SK-N-SH (cell line): ENCODE measurements around the gene NTMT1. TPM values are rescaled to one million over a fixed set of nuclear protein-coding genes. Genes with fewer than 3 reads are reported as not detected.

ENCODE experiments used
- CTCF ChIA-PET: fragments of 300-600, 350-600 bp; formaldehyde crosslinking; extraction: SDS; loops from one replicate; lab custom pipeline; 2021; lab: Yijun Ruan, JAX
- POLR2A ChIA-PET: fragments of 350-600 bp; sonication (Branson Sonifier 250); formaldehyde crosslinking; extraction: SDS; loops from one replicate; lab custom pipeline; 2020; ENCODE audit warnings: antibody characterized with exemption, inconsistent platforms; lab: Yijun Ruan, JAX
- DNase-seq: peaks from one replicate; pipeline ENCODE4 v3.0.0; 2012
- H2AFZ ChIP-seq: fragments of 200-600 bp; sonication (generic); 2 replicates; pipeline ENCODE4 v1.8.1; 2016; ENCODE audit warnings: antibody characterized with exemption, mild to moderate bottlenecking, low read depth
- H3F3A ChIP-seq: fragments of 200-600 bp; sonication (generic); replicated peaks from 2 replicates; pipeline ENCODE3; 2016; ENCODE audit warnings: antibody characterized with exemption, mild to moderate bottlenecking; ENCODE audit not compliant: insufficient read depth
- H3K27ac ChIP-seq, 2 experiments: fragments of 200-500 bp in 1 of 2; fragments of 200-600 bp in 1 of 2; sonication (Bioruptor generic) in 1 of 2; sonication (generic), shearing (Covaris generic) in 1 of 2; 2 replicates each; pipeline versions ENCODE4 v1.5.1 to v1.6.1; 2014 to 2016; ENCODE audit warnings: low read depth in 2 of 2, inconsistent platforms in 1 of 2, low read length in 1 of 2, mild to moderate bottlenecking in 1 of 2, mixed read lengths in 1 of 2
- H3K27me3 ChIP-seq: fragments of 200-600 bp; sonication (generic), shearing (Covaris generic); 2 replicates; pipeline ENCODE4 v1.6.1; 2016; ENCODE audit warnings: mixed run types; ENCODE audit not compliant: insufficient read depth
- H3K36me3 ChIP-seq, 2 experiments: fragments of 200-500 bp in 1 of 2; fragments of 200-600 bp in 1 of 2; sonication (Bioruptor generic) in 1 of 2; sonication (generic) in 1 of 2; replicated peaks in 1 of 2; 2 replicates each; pipeline versions ENCODE3 to v1.5.1; 2014 to 2016; ENCODE audit warnings: low read length in 1 of 2, mild to moderate bottlenecking in 1 of 2; ENCODE audit not compliant: insufficient read depth in 2 of 2, control insufficient read depth in 1 of 2
- H3K4me1 ChIP-seq, 2 experiments: fragments of 200-500 bp in 1 of 2; fragments of 200-600 bp in 1 of 2; sonication (Bioruptor generic) in 1 of 2; sonication (generic), shearing (Covaris generic) in 1 of 2; 2 replicates each; pipeline versions ENCODE4 v1.5.1 to v1.6.1; 2014 to 2016; ENCODE audit warnings: low read depth in 1 of 2, low read length in 1 of 2, mixed run types in 1 of 2; ENCODE audit not compliant: insufficient read depth in 2 of 2, control insufficient read depth in 1 of 2
- H3K4me2 ChIP-seq: fragments of 200-600 bp; sonication (generic), shearing (Covaris generic); 2 replicates; pipeline ENCODE4 v1.6.1; 2017; ENCODE audit warnings: mixed run types
- H3K4me3 ChIP-seq, 2 experiments: fragments of 200-500 bp in 1 of 2; fragments of 200-600 bp in 1 of 2; sonication (Bioruptor generic) in 1 of 2; sonication (generic), shearing (Covaris generic) in 1 of 2; 2 replicates each; pipeline versions ENCODE4 v1.5.1 to v1.8.1; 2014 to 2016; ENCODE audit warnings: low read depth in 2 of 2, inconsistent platforms in 1 of 2, low read length in 1 of 2, mild to moderate bottlenecking in 1 of 2, mixed read lengths in 1 of 2, moderate library complexity in 1 of 2
- H3K79me2 ChIP-seq: fragments of 200-600 bp; sonication (generic); 2 replicates; pipeline ENCODE4 v1.8.1; 2017; ENCODE audit warnings: mild to moderate bottlenecking; ENCODE audit not compliant: insufficient read depth
- H3K9ac ChIP-seq: fragments of 200-600 bp; sonication (generic); 2 replicates; pipeline ENCODE4 v1.6.1; 2017; ENCODE audit warnings: mixed run types
- H3K9me2 ChIP-seq: fragments of 200-600 bp; sonication (generic); 2 replicates; pipeline ENCODE4 v1.6.1; 2017; ENCODE audit warnings: mixed run types
- H3K9me3 ChIP-seq: fragments of 200-600 bp; sonication (generic); 2 replicates; pipeline ENCODE4 v1.6.1; 2017; ENCODE audit warnings: mixed run types, mild to moderate bottlenecking, moderate library complexity
- H4K20me1 ChIP-seq: fragments of 200-600 bp; sonication (generic); 2 replicates; pipeline ENCODE4 v1.6.1; 2017; ENCODE audit warnings: mild to moderate bottlenecking, mixed run types; ENCODE audit not compliant: insufficient read depth
- CHD2 ChIP-seq: fragments of 150-350 bp; IDR thresholded peaks from 2 replicates; pipeline ENCODE4 v1.6.1; 2018; ENCODE audit warnings: low read length; ENCODE audit not compliant: partially characterized antibody
- ELF1 ChIP-seq: IDR thresholded peaks from 2 replicates; pipeline ENCODE4 v1.4.0; 2012
- EP300 ChIP-seq, 2 experiments: IDR thresholded peaks; 2 replicates each; pipeline versions ENCODE4 v1.4.0 to v1.6.1; 2012; ENCODE audit warnings: borderline replicate concordance in 1 of 2, low read depth in 1 of 2, low read length in 1 of 2
- FOXJ3 ChIP-seq: sonication (generic); formaldehyde crosslinking; IDR thresholded peaks from 2 replicates; pipeline ENCODE4 v1.5.1; 2020; ENCODE audit warnings: mild to moderate bottlenecking, missing genetic modification reagents
- JUND ChIP-seq: IDR thresholded peaks from 2 replicates; pipeline ENCODE4 v1.4.0; 2012
- MXI1 ChIP-seq: IDR thresholded peaks from 2 replicates; pipeline ENCODE4 v1.6.1; 2012; ENCODE audit warnings: mild to moderate bottlenecking, low read depth, low read length, improper control_type of control experiment
- NFIC ChIP-seq: IDR thresholded peaks from 2 replicates; pipeline ENCODE4 v1.4.0; 2012; ENCODE audit warnings: borderline replicate concordance
- NRF1 ChIP-seq: IDR thresholded peaks from 2 replicates; pipeline ENCODE4 v1.6.1; 2012; ENCODE audit warnings: low read depth, mild to moderate bottlenecking, low read length
- SMC3 ChIP-seq: IDR thresholded peaks from 2 replicates; pipeline ENCODE4 v1.6.1; 2012; ENCODE audit warnings: low read depth, low read length, improper control_type of control experiment
- YY1 ChIP-seq: IDR thresholded peaks from 2 replicates; pipeline ENCODE4 v1.4.0; 2012; ENCODE audit warnings: low read depth, mild to moderate bottlenecking
- WGBS: methylation state at CpG from one replicate; pipeline ENCODE4 v1.1.6; 2017; ENCODE audit warnings: low lambda C conversion rate; 5-methylcytosine and 5-hydroxymethylcytosine counted together
- polyA plus RNA-seq, 3 experiments: library from polyadenylated mRNA; depleted of rRNA; stranded (reverse); fragments of >200 nt; gene quantifications; 2 replicates each; pipeline ENCODE4 v1.2.3, GENCODE V29; 2012
- TF ChIP-seq, protein P1 (sequence below): IDR thresholded peaks from 2 replicates; pipeline ENCODE4; 2012
- TF ChIP-seq, protein P2 (sequence below): IDR thresholded peaks from 2 replicates; pipeline ENCODE4 v1.4.0; 2012; ENCODE audit warnings: low read depth, borderline replicate concordance
- TF ChIP-seq, protein P3 (sequence below): IDR thresholded peaks from 2 replicates; pipeline ENCODE4 v1.4.0; 2012; ENCODE audit warnings: low read depth

The NTMT1 gene
- polyA plus RNA-seq, 1 of the 3 experiments (the other 2 are of a cell fraction): 78.3 TPM

DNA sequence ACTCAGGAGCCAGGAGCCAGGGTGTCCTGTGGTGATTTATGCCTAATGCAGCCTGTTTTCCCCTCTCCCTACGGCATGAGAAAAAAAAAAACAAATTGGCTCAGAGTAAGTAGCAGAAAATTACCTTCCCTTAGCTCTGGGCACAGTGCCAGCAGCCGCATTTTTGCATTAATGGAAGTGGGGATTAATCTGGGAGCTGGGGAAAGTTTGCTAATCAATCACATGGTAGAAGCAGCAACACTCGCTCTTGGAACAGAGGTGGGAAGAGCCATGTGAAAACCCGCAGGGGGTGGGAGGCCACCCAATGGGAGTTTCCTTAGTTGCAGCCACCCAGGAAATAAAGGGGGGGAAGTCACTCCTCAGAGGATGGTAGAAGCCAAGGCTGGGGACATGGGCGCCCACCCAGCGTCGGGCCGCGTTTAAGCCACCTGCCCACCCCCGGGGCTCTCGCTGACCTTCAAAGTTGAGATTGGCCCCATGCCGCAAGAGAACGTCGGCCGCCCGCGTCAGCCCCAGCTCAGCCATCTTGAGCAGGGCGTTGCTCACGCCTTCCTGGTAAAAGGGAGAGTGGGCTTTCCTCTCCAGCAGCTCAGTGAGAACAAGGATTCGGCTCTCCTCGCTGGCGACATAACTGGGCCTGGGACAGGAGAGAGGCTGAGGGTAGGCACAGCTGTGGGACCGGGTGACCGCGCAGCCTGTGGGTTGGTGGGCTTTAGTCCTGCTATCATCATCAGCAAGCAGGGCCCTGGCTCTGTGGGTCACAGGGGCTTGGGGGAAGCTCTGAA is 14.3 kb downstream of the NTMT1 start:
- H4K20me1 ChIP-seq: peaks cover 31% of the 10 kb centered on the region
- POLR2A ChIA-PET: interaction anchor here (0.6 to 2.4 kb wide), 10 partner anchors 10 to 180 kb away, joined by 3 to 15 read pairs (median 4); partner anchors contain the start of genes C9orf50 and NTMT1

More for the DNA sequence above, 14.3 kb downstream of the NTMT1 start:
- Histone ChIP-seq H3K27me3 (no peaks in the 10 kb centered on the region), H3K36me3 (peaks cover 9 to 36% of the 10 kb centered on the region in 2 experiments), H3K4me1 (peaks cover 18 to 31% of the 10 kb centered on the region in 2 experiments), H3K4me3 (peak overlapping the region; percentile 99 to 100), H3F3A (peaks cover 19% of the 10 kb centered on the region), H3K9me2 (no peaks in the 10 kb centered on the region), H3K79me2 (peaks cover 44% of the 10 kb centered on the region), H3K9me3 (no peaks in the 10 kb centered on the region), H3K4me2 (peak overlapping the region; percentile 98), H3K9ac (peak overlapping the region; percentile 85), H2AFZ (no peak overlapping the region), H3K27ac (peak overlapping the region; percentile 54 to 92)
- peak; percentile 87 for DNase-seq
- CTCF ChIA-PET: interaction anchor here (0.7 to 7.9 kb wide), 25 partner anchors 9 to 513 kb away, joined by 3 to 81 read pairs (median 5); partner anchors contain the start of genes C9orf50 and NTMT1
- peak; percentile 14; the same call in 1 of the 2 replicates for TF ChIP-seq SMC3
- TF ChIP-seq, protein P1, sequence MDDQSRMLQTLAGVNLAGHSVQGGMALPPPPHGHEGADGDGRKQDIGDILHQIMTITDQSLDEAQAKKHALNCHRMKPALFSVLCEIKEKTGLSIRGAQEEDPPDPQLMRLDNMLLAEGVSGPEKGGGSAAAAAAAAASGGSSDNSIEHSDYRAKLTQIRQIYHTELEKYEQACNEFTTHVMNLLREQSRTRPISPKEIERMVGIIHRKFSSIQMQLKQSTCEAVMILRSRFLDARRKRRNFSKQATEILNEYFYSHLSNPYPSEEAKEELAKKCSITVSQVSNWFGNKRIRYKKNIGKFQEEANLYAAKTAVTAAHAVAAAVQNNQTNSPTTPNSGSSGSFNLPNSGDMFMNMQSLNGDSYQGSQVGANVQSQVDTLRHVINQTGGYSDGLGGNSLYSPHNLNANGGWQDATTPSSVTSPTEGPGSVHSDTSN: 0 out of 2 replicates have a peak, but pooled peaks have one; percentile 2
- TF ChIP-seq, protein P2, sequence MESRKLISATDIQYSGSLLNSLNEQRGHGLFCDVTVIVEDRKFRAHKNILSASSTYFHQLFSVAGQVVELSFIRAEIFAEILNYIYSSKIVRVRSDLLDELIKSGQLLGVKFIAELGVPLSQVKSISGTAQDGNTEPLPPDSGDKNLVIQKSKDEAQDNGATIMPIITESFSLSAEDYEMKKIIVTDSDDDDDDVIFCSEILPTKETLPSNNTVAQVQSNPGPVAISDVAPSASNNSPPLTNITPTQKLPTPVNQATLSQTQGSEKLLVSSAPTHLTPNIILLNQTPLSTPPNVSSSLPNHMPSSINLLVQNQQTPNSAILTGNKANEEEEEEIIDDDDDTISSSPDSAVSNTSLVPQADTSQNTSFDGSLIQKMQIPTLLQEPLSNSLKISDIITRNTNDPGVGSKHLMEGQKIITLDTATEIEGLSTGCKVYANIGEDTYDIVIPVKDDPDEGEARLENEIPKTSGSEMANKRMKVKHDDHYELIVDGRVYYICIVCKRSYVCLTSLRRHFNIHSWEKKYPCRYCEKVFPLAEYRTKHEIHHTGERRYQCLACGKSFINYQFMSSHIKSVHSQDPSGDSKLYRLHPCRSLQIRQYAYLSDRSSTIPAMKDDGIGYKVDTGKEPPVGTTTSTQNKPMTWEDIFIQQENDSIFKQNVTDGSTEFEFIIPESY: no peak
- 0 out of 2 replicates have a peak, but pooled peaks have one; percentile 47 for TF ChIP-seq YY1
- peak in 1 of 2 experiments; percentile 55; a peak in 1 of 4 replicates for TF ChIP-seq EP300 (IDR thresholded peaks at IDR 0.05; ENCODE audit: borderline replicate concordance in 1 of 2, low read depth in 1 of 2, low read length in 1 of 2)
- TF ChIP-seq NRF1: no peak
- no peak for TF ChIP-seq JUND
- TF ChIP-seq FOXJ3 (CRISPR knock-in tag): peak; percentile 66
- TF ChIP-seq ELF1: 0 out of 2 replicates have a peak, but pooled peaks have one; percentile 10
- TF ChIP-seq CHD2: peak; percentile 61
- peak; percentile 90 for TF ChIP-seq MXI1
- TF ChIP-seq, protein P3, sequence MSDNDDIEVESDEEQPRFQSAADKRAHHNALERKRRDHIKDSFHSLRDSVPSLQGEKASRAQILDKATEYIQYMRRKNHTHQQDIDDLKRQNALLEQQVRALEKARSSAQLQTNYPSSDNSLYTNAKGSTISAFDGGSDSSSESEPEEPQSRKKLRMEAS: no peak
- peak; percentile 87 for TF ChIP-seq NFIC
- 10% methylated on average over 24 of the region's 25 CpGs for WGBS
